Glomerular visceral epithelial cell (primary cell): ENCODE results near the gene MICB.
"Not testable (repeated sequence)": the region's sequence is repeated elsewhere in the genome, so short reads cannot be mapped to it uniquely, and the experiment has no call there.

Source experiments
- DNase-seq: peaks from one replicate; pipeline ENCODE4 v3.0.0-alpha.2; 2016; ENCODE audit errors: extremely low spot score

MICB gene

GRCh38 chr6:31499648-31500047 is 1.7 kb downstream of the MICB start:
- not testable (repeated sequence) for DNase-seq

GRCh38 chr6:31502586-31502985 is 4.6 kb downstream of the MICB start:
- DNase-seq = no peak

DNA sequence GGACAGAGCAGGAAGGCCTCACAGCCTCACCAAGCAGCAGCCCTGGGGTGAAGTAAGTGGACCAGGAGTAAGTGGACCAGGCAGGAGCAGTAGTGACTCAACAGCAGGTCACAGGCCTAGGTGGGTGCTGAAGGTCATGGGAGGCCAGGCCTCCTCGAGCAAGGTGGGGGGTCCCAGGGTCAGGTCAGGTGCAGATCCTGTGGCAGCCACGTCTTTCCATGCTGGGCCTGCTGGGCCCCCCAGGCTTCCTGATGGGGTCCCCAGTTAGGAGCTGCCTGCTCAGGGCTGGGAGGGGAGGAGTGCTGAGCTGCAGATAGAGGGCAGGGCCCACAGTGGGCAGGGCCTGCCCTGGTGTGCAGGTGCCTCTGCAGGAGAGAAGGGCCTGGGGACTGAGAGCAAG is 11.1 kb downstream of the MICB start:
- not testable (repeated sequence) for DNase-seq

GRCh38 chr6:31510007-31510406 is 12.1 kb downstream of the MICB start:
- DNase-seq = no peak

DNA sequence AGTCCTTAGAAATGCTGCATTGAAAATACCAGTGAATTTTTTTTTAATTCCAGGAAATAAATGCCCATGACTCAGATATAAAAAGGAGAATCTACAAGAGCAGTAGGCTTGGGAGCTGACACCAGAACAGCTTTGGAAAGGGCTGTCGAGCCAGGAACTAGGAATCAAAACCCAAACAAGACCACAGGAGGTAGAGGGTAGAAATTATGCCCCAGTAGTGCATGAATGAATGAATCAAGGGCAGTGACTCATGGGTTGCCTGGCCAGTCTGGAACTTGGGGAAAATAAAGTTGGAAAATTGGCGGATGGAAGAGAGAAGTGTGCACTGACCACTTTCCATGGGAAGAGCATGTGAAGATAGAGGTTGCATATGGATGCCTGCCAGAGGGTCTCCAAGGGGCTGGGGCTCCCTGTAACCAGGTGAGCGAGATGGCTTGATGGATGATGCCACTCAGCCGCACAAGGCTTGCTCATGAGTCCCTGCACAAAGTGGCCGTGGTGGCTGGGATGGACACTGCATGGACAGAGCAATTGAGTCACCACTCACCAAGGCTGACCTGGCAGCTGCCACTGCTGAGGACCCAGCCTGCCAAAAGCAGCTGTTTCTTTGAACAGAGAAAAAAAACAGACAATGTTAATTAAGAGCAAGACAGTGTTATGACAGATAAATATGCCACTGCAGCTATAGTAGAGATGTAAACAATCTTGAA is 15.7 kb downstream of the MICB start:
- peak; percentile 18 for DNase-seq

DNA sequence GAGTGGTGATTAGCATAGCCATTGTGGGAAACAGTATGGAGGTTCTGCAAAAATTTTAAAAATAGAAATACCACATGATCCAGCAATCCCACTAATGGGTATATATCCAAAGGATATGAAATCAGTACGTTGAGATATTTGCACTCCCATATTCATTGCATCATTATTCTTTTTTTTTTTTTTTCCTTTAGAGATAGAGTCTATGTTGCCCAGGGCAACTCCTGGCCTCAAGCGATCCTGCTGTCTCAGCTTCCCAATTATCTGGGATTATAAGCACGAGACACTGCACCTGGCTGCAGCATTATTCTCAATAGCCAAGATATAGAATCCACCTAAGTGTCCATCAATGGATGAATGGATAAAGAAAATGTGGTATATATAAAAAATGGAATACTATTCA is 23.9 kb downstream of the MICB start:
- no peak for DNase-seq

- DNase-seq = no peak
Observed at GRCh38 chr6:31525553-31525931, 27.6 kb downstream of the MICB start.

- no peak for DNase-seq
Observed at GRCh38 chr6:31525932-31526591, 28.1 kb downstream of the MICB start.

DNA sequence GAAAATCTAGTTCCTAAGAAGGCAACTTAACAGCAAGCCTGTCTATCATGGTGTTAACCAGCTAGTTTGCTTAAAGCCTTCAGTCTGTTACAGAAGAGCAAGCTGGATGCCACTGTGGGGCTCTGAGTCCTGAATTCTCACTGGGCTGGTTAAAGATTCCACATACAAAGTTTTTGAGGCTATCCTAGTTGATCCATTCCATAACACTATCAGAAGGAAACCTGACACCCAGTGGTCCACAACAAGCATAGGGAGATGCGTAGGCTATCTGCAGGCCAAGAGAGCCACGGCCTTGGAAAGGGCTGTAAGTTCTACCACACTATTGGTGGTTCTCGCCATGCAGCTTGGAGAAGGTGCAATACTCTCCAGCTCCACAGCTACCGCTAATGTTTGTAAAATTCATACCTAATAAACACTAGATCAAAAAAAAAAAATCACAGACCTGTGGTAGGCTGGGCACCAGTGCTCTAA is 30.4 kb downstream of the MICB start:
- DNase-seq = no peak

DNA sequence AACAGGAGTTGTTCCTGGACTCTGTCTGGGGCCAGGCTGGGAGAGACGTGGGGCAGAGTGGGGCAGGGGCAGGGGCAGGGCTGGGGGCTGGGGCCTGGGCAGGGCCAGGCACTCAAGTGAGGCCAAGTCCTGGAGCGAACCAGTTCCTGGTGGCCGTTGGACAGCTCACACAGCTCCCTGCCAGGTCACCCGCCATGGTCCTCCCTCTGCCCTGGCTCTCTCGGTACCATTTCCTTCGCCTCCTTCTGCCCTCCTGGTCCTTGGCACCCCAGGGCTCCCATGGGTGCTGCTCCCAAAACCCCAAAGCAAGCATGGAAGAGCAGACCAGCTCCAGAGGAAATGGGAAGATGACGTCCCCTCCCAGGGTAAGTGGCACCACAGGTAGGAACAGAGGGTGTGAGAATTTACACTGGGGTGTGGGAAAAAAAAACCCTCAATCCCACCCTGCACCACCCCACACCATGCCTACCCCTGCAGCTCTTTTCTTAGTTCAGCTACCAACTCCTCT is 30.9 kb downstream of the MICB start, which contains the start of gene MCCD1:
MCCD1 (plus strand) TSS at position 142 of the 508 bp plus-strand sequence; CDS start at position 195, 53 bp downstream.
- no peak for DNase-seq

GRCh38 chr6:31529329-31530150 is 31.6 kb downstream of the MICB start:
- DNase-seq = peak; percentile 61

- DNase-seq = no peak
Observed at GRCh38 chr6:31530659-31531058, 32.7 kb downstream of the MICB start.

DNA sequence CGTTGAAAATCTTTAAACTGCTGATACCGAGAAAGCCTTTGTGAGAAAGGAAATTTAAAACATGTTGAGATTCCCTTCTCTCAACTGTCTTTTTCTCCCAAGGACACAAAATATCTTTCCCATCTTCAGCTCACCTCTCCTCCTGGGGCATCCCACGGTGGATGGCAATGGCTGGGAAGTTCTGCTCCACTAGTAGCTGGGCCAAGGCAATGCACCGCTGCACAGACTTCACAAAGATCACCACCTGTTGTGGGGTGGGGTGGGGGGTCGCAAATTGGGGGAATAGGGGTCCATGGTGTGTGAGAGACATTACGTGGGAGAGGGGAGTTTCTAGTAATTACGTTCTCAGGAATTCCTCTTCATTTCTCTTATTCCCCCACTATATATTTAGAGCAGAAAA is 33.2 kb downstream of the MICB start:
- DNase-seq = no peak

- no peak for DNase-seq
Observed at GRCh38 chr6:31531771-31532643, 34.1 kb downstream of the MICB start.

GRCh38 chr6:31532644-31533454 is 34.9 kb downstream of the MICB start:
- no peak for DNase-seq

DNA sequence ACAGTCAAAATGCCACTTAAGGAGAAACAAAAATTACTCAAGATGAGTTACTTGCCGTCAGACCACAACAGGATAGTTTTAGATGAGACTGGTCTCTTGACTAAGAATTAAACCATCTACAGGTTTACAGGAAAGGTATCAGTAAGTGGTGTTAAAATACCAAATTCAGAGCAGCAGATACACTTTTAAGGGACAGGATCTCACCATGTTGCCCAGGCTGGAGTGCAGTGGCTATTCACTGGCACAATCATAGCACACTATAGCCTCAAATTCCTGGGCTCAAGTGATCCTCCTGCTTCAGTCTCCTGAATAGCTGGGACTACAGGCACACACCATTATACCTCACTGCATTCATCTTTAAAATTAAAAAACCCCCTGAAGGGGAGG is 35.5 kb downstream of the MICB start:
- no peak for DNase-seq

DNA sequence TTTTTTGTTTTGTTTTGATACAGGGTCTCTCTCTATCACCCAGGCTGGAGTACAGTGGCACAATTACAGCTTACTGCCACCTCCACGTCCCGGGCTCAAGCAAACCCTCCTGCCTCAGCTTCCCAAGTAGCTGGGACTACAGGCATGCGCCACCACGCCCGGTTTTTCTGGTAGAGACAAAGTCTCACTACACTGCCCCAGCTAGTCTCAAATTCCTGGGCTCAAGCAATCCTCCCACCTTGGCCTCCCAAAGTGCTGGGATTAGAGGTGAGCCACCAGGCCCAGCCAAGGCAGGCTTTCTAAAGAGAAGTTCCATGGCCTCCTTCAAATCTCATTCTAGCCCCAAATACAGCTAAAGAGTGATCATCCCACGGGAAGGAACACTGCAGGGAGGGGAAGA is 36.1 kb downstream of the MICB start:
- no peak for DNase-seq

DNA sequence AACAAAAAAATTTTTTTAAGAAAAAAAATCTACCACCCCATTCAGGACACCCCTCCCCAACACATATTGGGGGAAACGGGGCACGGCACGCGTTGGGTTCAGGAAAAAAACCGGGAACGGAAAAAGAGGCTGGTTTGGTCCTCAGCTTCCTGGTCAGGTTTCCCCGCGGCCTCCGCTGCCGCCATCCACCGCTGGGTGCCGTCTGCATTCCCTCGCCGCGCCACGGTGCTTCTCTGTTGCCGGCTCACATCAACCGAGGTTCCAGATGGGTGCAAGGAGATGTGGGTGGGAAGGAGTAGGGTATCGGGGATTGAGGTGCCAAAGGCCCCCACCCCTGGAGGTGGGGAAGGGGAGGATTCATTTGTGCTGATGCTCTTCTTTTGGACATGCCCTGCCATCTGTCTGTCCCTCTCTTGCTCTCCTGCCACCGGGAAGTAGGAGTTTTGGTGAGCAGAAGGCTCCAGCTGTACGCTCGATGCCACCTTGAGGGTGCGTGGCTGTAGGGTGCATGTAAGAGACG is 36.6 kb downstream of the MICB start:
- no peak for DNase-seq

GRCh38 chr6:31535538-31536324 is 37.8 kb downstream of the MICB start:
- DNase-seq = no peak
